BLaER1 treated with 17β-estradiol and CSF1 and Interleukin-3, amounts not matched to agents 10 nM and 100 nM (cell line): ENCODE results near the gene SEC22B.
"Not testable (repeated sequence)": the region's sequence is repeated elsewhere in the genome, so short reads cannot be mapped to it uniquely, and the experiment has no call there.

ENCODE experiments used
- H3K27ac ChIP-seq, 11 experiments: shearing (Covaris generic); formaldehyde crosslinking; 2 replicates each; pipeline ENCODE4 v1.8.1; 2022
- H3K27me3 ChIP-seq, 11 experiments: shearing (Covaris generic); formaldehyde crosslinking; 2 replicates each; pipeline ENCODE4 v1.8.1; 2022
- H3K36me3 ChIP-seq, 11 experiments: shearing (Covaris generic); formaldehyde crosslinking; 2 replicates each; pipeline ENCODE4 v1.8.1; 2022
- H3K4me1 ChIP-seq, 10 experiments: shearing (Covaris generic); formaldehyde crosslinking; 2 replicates each; pipeline ENCODE4 v1.8.1; 2022
- H3K4me2 ChIP-seq, 11 experiments: shearing (Covaris generic); formaldehyde crosslinking; 2 replicates each; pipeline ENCODE4 v1.8.1; 2022
- H3K4me3 ChIP-seq, 10 experiments: shearing (Covaris generic); formaldehyde crosslinking; 2 replicates each; pipeline ENCODE4 v1.8.1; 2022
- H3K9ac ChIP-seq, 11 experiments: shearing (Covaris generic); formaldehyde crosslinking; 2 replicates each; pipeline ENCODE4 v1.8.1; 2022
- H3K9me3 ChIP-seq, 11 experiments: shearing (Covaris generic); formaldehyde crosslinking; replicated peaks in 1 of 11; 2 replicates each; pipeline ENCODE4 v1.8.1; 2022
- H4K20me1 ChIP-seq, 11 experiments: shearing (Covaris generic); formaldehyde crosslinking; 2 replicates each; pipeline ENCODE4 v1.8.1; 2022
- Cebpa-rat ChIP-seq, 11 experiments: shearing (Covaris generic); IDR thresholded peaks; 2 replicates each; pipeline ENCODE4 v1.8.1; 2022

Gene SEC22B

GRCh38 chr1:120176092-120176855 lies at the start of gene SEC22B:
SEC22B (minus strand) TSS chr1:120176520; CDS start chr1:120176381, 139 bp downstream.
- peak within 1 kb of the TSS; percentile 82 to 96 (median 89) for H3K27ac ChIP-seq
- H3K4me3 ChIP-seq = peak within 1 kb of the TSS; percentile 74 to 97 (median 82)
- peak within 1 kb of the TSS; percentile 69 to 85 (median 78) for H3K4me2 ChIP-seq
- no peak for TF ChIP-seq Cebpa-rat (IDR thresholded peaks at IDR 0.05)
- no peaks in the 10 kb centered on the region for H4K20me1 ChIP-seq
- no peaks in the 10 kb centered on the region for H3K27me3 ChIP-seq
- peaks cover 0 to 9% (median 0%) of the 10 kb centered on the region in 10 experiments; a peak in 3 of 20 replicates for H3K4me1 ChIP-seq
- no peaks in the 10 kb centered on the region for H3K36me3 ChIP-seq
- H3K9ac ChIP-seq = peak within 1 kb of the TSS; percentile 86 to 96 (median 92)
- peaks cover 0 to 7% (median 5%) of the 10 kb centered on the region in 11 experiments; a peak in 7 of 22 replicates for H3K9me3 ChIP-seq

- H3K9ac ChIP-seq, H4K20me1 ChIP-seq, H3K4me2 ChIP-seq, H3K4me3 ChIP-seq, H3K27me3 ChIP-seq, H3K36me3 ChIP-seq, H3K4me1 ChIP-seq, H3K27ac ChIP-seq, H3K9me3 ChIP-seq: not testable (repeated sequence)
Observed at GRCh38 chr1:120217933-120218332, 41.6 kb upstream of the SEC22B start.

GRCh38 chr1:120217175-120217929 lies 41.0 kb upstream of the SEC22B start:
- H4K20me1 ChIP-seq, H3K9ac ChIP-seq, H3K27me3 ChIP-seq, H3K4me3 ChIP-seq, H3K36me3 ChIP-seq, H3K27ac ChIP-seq, H3K9me3 ChIP-seq, H3K4me2 ChIP-seq, H3K4me1 ChIP-seq: not testable (repeated sequence)

- not testable (repeated sequence) for H3K27me3 ChIP-seq, H3K36me3 ChIP-seq, H3K9ac ChIP-seq, H3K4me1 ChIP-seq, H3K4me3 ChIP-seq, H3K9me3 ChIP-seq, H4K20me1 ChIP-seq, H3K27ac ChIP-seq, H3K4me2 ChIP-seq
Observed at GRCh38 chr1:120213606-120214005, 37.3 kb upstream of the SEC22B start.

- not testable (repeated sequence) for H3K9me3 ChIP-seq
Observed at GRCh38 chr1:120210754-120211153, 34.4 kb upstream of the SEC22B start.

GRCh38 chr1:120196863-120197775 lies 20.8 kb upstream of the SEC22B start:
- not testable (repeated sequence) for H3K4me1 ChIP-seq, H3K4me3 ChIP-seq, H3K27me3 ChIP-seq, H3K27ac ChIP-seq, H3K36me3 ChIP-seq, H3K9me3 ChIP-seq, H4K20me1 ChIP-seq, H3K4me2 ChIP-seq, H3K9ac ChIP-seq

More at GRCh38 chr1:120210754-120211153, 34.4 kb upstream of the SEC22B start:
- not testable (repeated sequence) for H3K4me1 ChIP-seq, H4K20me1 ChIP-seq, H3K27ac ChIP-seq, H3K36me3 ChIP-seq, H3K4me3 ChIP-seq, H3K4me2 ChIP-seq, H3K27me3 ChIP-seq, H3K9ac ChIP-seq

- H3K36me3 ChIP-seq, H3K4me3 ChIP-seq, H4K20me1 ChIP-seq, H3K27me3 ChIP-seq, H3K4me2 ChIP-seq, H3K4me1 ChIP-seq, H3K27ac ChIP-seq, H3K9ac ChIP-seq, H3K9me3 ChIP-seq: not testable (repeated sequence)
Observed at GRCh38 chr1:120188626-120189025, 12.3 kb upstream of the SEC22B start.

GRCh38 chr1:120182176-120182707 lies 5.9 kb upstream of the SEC22B start:
- not testable (repeated sequence) for H3K4me2 ChIP-seq, H3K9me3 ChIP-seq, H3K4me3 ChIP-seq, H3K27me3 ChIP-seq, H3K36me3 ChIP-seq, H3K27ac ChIP-seq, H3K4me1 ChIP-seq, H4K20me1 ChIP-seq, H3K9ac ChIP-seq

- H3K27me3 ChIP-seq, H3K36me3 ChIP-seq, H4K20me1 ChIP-seq, H3K4me1 ChIP-seq, H3K4me3 ChIP-seq, H3K27ac ChIP-seq, H3K9ac ChIP-seq, H3K9me3 ChIP-seq: not testable (repeated sequence)
- H3K4me2 ChIP-seq = peak overlapping the region in 7 of 11 experiments; percentile 11 to 43 (median 35); a peak in 4 of 22 replicates
Observed at GRCh38 chr1:120179811-120180690, 3.7 kb upstream of the SEC22B start.
